ENCODE data around the gene KRTAP5-9. TPM values are rescaled to one million over a fixed set of nuclear protein-coding genes. Genes with fewer than 3 reads are reported as not detected.

Gene KRTAP5-9
- total and polyA plus RNA-seq, 10 of the 15 experiments (the other 5 are each of a cell fraction or from before 2014, with no cell fraction given) = 0.06 to 0.38 (median 0.19) TPM; not detected in 4

DNA sequence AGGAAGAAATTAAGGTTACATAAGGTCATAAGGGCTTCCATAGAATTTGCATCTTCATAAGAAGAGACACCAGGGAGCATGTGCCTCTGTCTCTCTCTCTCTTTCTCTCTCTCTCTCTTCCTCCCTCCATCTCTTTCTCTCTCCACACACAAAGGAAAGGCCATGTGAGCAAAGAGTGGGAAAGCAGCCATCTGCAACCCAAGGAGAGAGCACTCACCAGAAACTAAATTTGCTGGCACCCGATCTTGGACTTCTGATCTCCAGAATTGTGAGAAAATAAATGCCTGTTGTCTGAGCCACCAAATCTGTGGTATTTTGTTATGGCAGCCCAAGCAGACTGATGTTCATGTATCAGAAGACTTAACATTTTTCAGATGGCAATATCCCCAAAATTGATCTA, 10.8 kb downstream of the KRTAP5-9 start (continued):
- TF ChIP-seq SMC3 (IDR thresholded peaks at IDR 0.05; ENCODE audit: borderline replicate concordance, low read length) = no peak

DNA sequence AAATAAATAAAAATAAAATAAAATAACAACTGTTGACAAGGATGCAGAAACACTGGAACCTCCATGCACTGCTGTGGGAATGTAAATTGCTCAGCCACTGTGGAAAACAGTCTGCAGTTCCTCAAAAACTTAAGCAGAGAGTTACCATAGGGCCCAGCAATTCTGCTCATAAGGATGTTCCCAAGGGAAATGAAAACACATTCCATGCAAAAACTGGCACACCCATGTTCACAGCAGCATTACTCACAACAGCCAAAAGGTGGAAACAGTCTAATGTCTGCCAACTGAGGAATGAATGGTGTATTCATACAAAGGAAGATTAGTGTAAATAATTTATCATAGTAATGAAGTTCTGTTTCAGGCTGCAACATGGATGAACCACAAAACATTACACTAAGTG, 13.9 kb downstream of the KRTAP5-9 start:
- Histone ChIP-seq H3K79me2 (ENCODE audit: control insufficient read depth, insufficient read depth, low read length) (no peaks in the 10 kb centered on the region), H3K9ac (ENCODE audit: control insufficient read depth, insufficient read depth, low read length) (no peak overlapping the region), H3K4me1 (ENCODE audit: control insufficient read depth, insufficient read depth, low read length) (no peaks in the 10 kb centered on the region), H3K9me3 (replicated peaks; ENCODE audit: control insufficient read depth, insufficient read depth, low read length) (no peaks in the 10 kb centered on the region), H2AFZ (ENCODE audit: control insufficient read depth, low read depth, low read length) (no peak overlapping the region), H4K20me1 (ENCODE audit: control insufficient read depth, insufficient read depth) (no peaks in the 10 kb centered on the region), H3K4me2 (ENCODE audit: control insufficient read depth, insufficient read depth) (no peak overlapping the region), H3K27me3 (replicated peaks in 1 of 2; ENCODE audit: control insufficient read depth in 2 of 2, insufficient read depth in 2 of 2, low read length in 1 of 2) (no peaks in the 10 kb centered on the region), H3K4me3 (no peak overlapping the region), H3K36me3 (ENCODE audit: control insufficient read depth in 2 of 2, insufficient read depth in 2 of 2, low read length in 1 of 2) (no peaks in the 10 kb centered on the region), H3K27ac (ENCODE audit: control insufficient read depth, insufficient read depth) (no peak overlapping the region)
- intact Hi-C loops (cut with micrococcal nuclease; ENCODE audit: unreplicated experiment) (loop anchor here (10.0 kb wide), 1 partner anchor 137 kb away; no protein-coding TSS in a partner anchor), in situ Hi-C loops (cut with MboI) (no loop called here)
- no peak for FAIRE-seq
- SMC1A ChIA-PET (ENCODE audit: uncharacterized antibody, unreplicated experiment) = no interaction called here
- CTCF ChIA-PET = interaction anchor here (2.0 kb wide), 1 partner anchor 10 kb away, joined by 7 read pairs; no protein-coding TSS in a partner anchor
- no peak for DNase-seq (ENCODE audit: low read depth, low spot score)
- POLR2A ChIA-PET = no interaction called here
- no peak for ATAC-seq
- TF ChIP-seq WRNIP1 (IDR thresholded peaks at IDR 0.05; ENCODE audit: borderline replicate concordance, low read depth, low read length) (no peak), TCF3 (IDR thresholded peaks at IDR 0.05; ENCODE audit: borderline replicate concordance, insufficient read depth, low read depth, low read length) (no peak)
- TF ChIP-seq, protein P1, sequence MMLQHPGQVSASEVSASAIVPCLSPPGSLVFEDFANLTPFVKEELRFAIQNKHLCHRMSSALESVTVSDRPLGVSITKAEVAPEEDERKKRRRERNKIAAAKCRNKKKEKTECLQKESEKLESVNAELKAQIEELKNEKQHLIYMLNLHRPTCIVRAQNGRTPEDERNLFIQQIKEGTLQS (IDR thresholded peaks at IDR 0.05; ENCODE audit: borderline replicate concordance, extremely low read depth, low read depth, low read length) = no peak
- TF ChIP-seq, protein P2, sequence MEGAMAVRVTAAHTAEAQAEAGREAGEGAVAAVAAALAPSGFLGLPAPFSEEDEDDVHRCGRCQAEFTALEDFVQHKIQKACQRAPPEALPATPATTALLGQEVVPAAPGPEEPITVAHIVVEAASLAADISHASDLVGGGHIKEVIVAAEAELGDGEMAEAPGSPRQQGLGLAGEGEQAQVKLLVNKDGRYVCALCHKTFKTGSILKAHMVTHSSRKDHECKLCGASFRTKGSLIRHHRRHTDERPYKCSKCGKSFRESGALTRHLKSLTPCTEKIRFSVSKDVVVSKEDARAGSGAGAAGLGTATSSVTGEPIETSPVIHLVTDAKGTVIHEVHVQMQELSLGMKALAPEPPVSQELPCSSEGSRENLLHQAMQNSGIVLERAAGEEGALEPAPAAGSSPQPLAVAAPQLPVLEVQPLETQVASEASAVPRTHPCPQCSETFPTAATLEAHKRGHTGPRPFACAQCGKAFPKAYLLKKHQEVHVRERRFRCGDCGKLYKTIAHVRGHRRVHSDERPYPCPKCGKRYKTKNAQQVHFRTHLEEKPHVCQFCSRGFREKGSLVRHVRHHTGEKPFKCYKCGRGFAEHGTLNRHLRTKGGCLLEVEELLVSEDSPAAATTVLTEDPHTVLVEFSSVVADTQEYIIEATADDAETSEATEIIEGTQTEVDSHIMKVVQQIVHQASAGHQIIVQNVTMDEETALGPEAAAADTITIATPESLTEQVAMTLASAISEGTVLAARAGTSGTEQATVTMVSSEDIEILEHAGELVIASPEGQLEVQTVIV (IDR thresholded peaks at IDR 0.05; ENCODE audit: borderline replicate concordance, partially characterized antibody) = no peak
- TF ChIP-seq, protein P3, sequence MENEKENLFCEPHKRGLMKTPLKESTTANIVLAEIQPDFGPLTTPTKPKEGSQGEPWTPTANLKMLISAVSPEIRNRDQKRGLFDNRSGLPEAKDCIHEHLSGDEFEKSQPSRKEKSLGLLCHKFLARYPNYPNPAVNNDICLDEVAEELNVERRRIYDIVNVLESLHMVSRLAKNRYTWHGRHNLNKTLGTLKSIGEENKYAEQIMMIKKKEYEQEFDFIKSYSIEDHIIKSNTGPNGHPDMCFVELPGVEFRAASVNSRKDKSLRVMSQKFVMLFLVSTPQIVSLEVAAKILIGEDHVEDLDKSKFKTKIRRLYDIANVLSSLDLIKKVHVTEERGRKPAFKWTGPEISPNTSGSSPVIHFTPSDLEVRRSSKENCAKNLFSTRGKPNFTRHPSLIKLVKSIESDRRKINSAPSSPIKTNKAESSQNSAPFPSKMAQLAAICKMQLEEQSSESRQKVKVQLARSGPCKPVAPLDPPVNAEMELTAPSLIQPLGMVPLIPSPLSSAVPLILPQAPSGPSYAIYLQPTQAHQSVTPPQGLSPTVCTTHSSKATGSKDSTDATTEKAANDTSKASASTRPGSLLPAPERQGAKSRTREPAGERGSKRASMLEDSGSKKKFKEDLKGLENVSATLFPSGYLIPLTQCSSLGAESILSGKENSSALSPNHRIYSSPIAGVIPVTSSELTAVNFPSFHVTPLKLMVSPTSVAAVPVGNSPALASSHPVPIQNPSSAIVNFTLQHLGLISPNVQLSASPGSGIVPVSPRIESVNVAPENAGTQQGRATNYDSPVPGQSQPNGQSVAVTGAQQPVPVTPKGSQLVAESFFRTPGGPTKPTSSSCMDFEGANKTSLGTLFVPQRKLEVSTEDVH (IDR thresholded peaks at IDR 0.05; ENCODE audit: low read depth, partially characterized antibody) = no peak
- BruUV-seq (replicated peaks) = no TSS peak
- RAD21 ChIA-PET (ENCODE audit: unreplicated experiment) = no interaction called here

Data from GM12878 (cell line).